ENCODE measurements around the gene PGAP3. TPM values are rescaled to one million over a fixed set of nuclear protein-coding genes. Genes with fewer than 3 reads are reported as not detected.

Gene PGAP3
- total RNA-seq (10 to 100 TPM; 26.3 to 39.9 (median 35.1) TPM), polyA plus RNA-seq (10 to 100 TPM; 13.3 to 20.7 TPM), total RNA-seq (31.5 reads per million, percentile 61 among the genes with 10 or more reads in this experiment)

GRCh38 chr17:39687546-39688474, at the start of gene PGAP3:
Gene PGAP3, minus strand, starts transcription at chr17:39688057. Its CDS starts 43 bp downstream, at chr17:39688014.
- intact Hi-C loops (cut with micrococcal nuclease): loop anchor here (1.0 to 5.0 kb wide), 8 partner anchors 9 to 294 kb away; partner anchors contain the start of genes MIEN1 (in 2 of the 2), STARD3 (in 2 of the 2), CDK12 (in 1 of the 2) and PSMD3 (in 1 of the 2)
- H3K4me3 Mint-ChIP-seq: peak within 1 kb of the TSS; percentile 87 to 99 (median 98)

GRCh38 chr17:39737206-39737759, 49.4 kb upstream of the PGAP3 start:
- peaks cover 6 to 30% (median 13%) of the 10 kb centered on the region in 5 donors for H3K27me3 Mint-ChIP-seq
- H3K36me3 Mint-ChIP-seq: peaks cover 0 to 4% (median 0%) of the 10 kb centered on the region in 5 donors
- Histone ChIP-seq H3K9me3 (ENCODE audit: control insufficient read depth in 2 of 3, low read length in 3 of 3) (no peaks in the 10 kb centered on the region), H3K27ac (ENCODE audit: low read depth, low read length) (no peak overlapping the region), H3K4me1 (ENCODE audit: control insufficient read depth in 2 of 2, insufficient read depth in 2 of 2, low read length in 2 of 2) (peaks cover 0 to 12% of the 10 kb centered on the region in 2 donors), H3K27me3 (ENCODE audit: control insufficient read depth in 2 of 2, insufficient read depth in 2 of 2, low read length in 2 of 2) (no peaks in the 10 kb centered on the region), H3K4me3 (ENCODE audit: low read length) (no peak overlapping the region), H3K36me3 (ENCODE audit: control insufficient read depth in 2 of 3, insufficient read depth in 3 of 3, low read length in 3 of 3) (no peaks in the 10 kb centered on the region)
- no peak overlapping the region for H3K27ac Mint-ChIP-seq
- DNase-seq (no peak), ATAC-seq (no peak)
- H3K9me3 Mint-ChIP-seq: peaks cover 0 to 4% (median 0%) of the 10 kb centered on the region in 11 donors
- intact Hi-C loops (cut with micrococcal nuclease): loop anchor here in 1 of 2 donors (5.0 to 10.0 kb wide), 2 partner anchors 190 to 332 kb away; partner anchors contain the start of gene FBXL20
- H3K4me1 Mint-ChIP-seq: peaks cover 6 to 31% (median 15%) of the 10 kb centered on the region in 7 donors
- ChIA-PET POLR2A (no interaction called here), CTCF (no interaction called here)
- peak overlapping the region in 6 of 10 donors; percentile 41 to 89 (median 56) for H3K4me3 Mint-ChIP-seq

More at GRCh38 chr17:39687546-39688474, at the start of gene PGAP3:
- ATAC-seq: peak; percentile 95
- H3K4me3 ChIP-seq (ENCODE audit: low read length): peak within 1 kb of the TSS; percentile 93
- H3K27me3 ChIP-seq (ENCODE audit: control insufficient read depth in 2 of 2, insufficient read depth in 2 of 2, low read length in 2 of 2): no peaks in the 10 kb centered on the region
- peaks cover 0 to 13% (median 0%) of the 10 kb centered on the region in 3 experiments for H3K36me3 ChIP-seq (ENCODE audit: control insufficient read depth in 2 of 3, insufficient read depth in 3 of 3, low read length in 3 of 3)
- POLR2A ChIA-PET: interaction anchor here (0.6 to 4.8 kb wide), 24 partner anchors 9 to 293 kb away, joined by 3 to 43 read pairs (median 5); partner anchors contain the start of genes ERBB2, MIEN1, PNMT and PSMD3
- Mint-ChIP-seq H3K4me1 (peaks cover 19 to 32% (median 30%) of the 10 kb centered on the region in 7 donors), H3K27me3 (no peaks in the 10 kb centered on the region), H3K36me3 (peaks cover 10 to 27% (median 17%) of the 10 kb centered on the region in 5 donors), H3K27ac (peak within 1 kb of the TSS; percentile 93 to 99 (median 98)), H3K9me3 (peaks cover 0 to 6% (median 0%) of the 10 kb centered on the region in 11 donors)
- CTCF ChIA-PET: interaction anchor here (0.5 to 2.4 kb wide), 7 partner anchors 9 to 1077 kb away, joined by 3 to 14 read pairs (median 3); no protein-coding TSS in a partner anchor
- DNase-seq: peak; percentile 71 to 86 (median 83)
- no peaks in the 10 kb centered on the region for H3K9me3 ChIP-seq (ENCODE audit: control insufficient read depth in 2 of 3, low read length in 3 of 3)
- peaks cover 8 to 18% of the 10 kb centered on the region in 2 donors for H3K4me1 ChIP-seq (ENCODE audit: control insufficient read depth in 2 of 2, insufficient read depth in 2 of 2, low read length in 2 of 2)
- H3K27ac ChIP-seq (ENCODE audit: low read depth, low read length): peak within 1 kb of the TSS; percentile 77

GRCh38 chr17:39736319-39737165, 48.7 kb upstream of the PGAP3 start:
- DNase-seq: no peak
- Mint-ChIP-seq H3K4me1 (peaks cover 6 to 31% (median 15%) of the 10 kb centered on the region in 7 donors), H3K27ac (no peak overlapping the region), H3K4me3 (no peak overlapping the region), H3K36me3 (peaks cover 0 to 4% (median 0%) of the 10 kb centered on the region in 5 donors), H3K9me3 (peaks cover 0 to 4% (median 0%) of the 10 kb centered on the region in 11 donors), H3K27me3 (peaks cover 6 to 30% (median 13%) of the 10 kb centered on the region in 5 donors)
- Histone ChIP-seq H3K4me3 (ENCODE audit: low read length) (no peak overlapping the region), H3K9me3 (ENCODE audit: control insufficient read depth in 2 of 3, low read length in 3 of 3) (no peaks in the 10 kb centered on the region), H3K27me3 (ENCODE audit: control insufficient read depth in 2 of 2, insufficient read depth in 2 of 2, low read length in 2 of 2) (no peaks in the 10 kb centered on the region), H3K4me1 (ENCODE audit: control insufficient read depth in 2 of 2, insufficient read depth in 2 of 2, low read length in 2 of 2) (peaks cover 0 to 12% of the 10 kb centered on the region in 2 donors), H3K36me3 (ENCODE audit: control insufficient read depth in 2 of 3, insufficient read depth in 3 of 3, low read length in 3 of 3) (no peaks in the 10 kb centered on the region), H3K27ac (ENCODE audit: low read depth, low read length) (no peak overlapping the region)
- CTCF ChIA-PET: interaction anchor here (1.1 kb wide), 1 partner anchor 113 kb away, joined by 3 read pairs; no protein-coding TSS in a partner anchor
- intact Hi-C loops (cut with micrococcal nuclease): loop anchor here in 1 of 2 donors (5.0 to 10.0 kb wide), 2 partner anchors 189 to 332 kb away; partner anchors contain the start of gene FBXL20
- POLR2A ChIA-PET: interaction anchor here (0.6 kb wide), 1 partner anchor 12 kb away, joined by 3 read pairs; no protein-coding TSS in a partner anchor
- no peak for ATAC-seq

GRCh38 chr17:39735882-39736281, 48.0 kb upstream of the PGAP3 start:
- intact Hi-C loops (cut with micrococcal nuclease): loop anchor here in 1 of 2 donors (5.0 to 10.0 kb wide), 2 partner anchors 189 to 331 kb away; partner anchors contain the start of gene FBXL20
- H3K27ac Mint-ChIP-seq: peak overlapping the region in 1 of 9 donors; percentile 4

GRCh38 chr17:39732586-39732985, 44.7 kb upstream of the PGAP3 start:
- H3K4me3 Mint-ChIP-seq: peak overlapping the region in 9 of 10 donors; percentile 10 to 85 (median 52)
- ChIA-PET POLR2A (interaction anchor here (0.5 to 4.2 kb wide), 3 partner anchors 15 to 132 kb away, joined by 3 to 28 read pairs (median 3); partner anchors contain the start of gene IKZF3), CTCF (interaction anchor here (1.1 to 1.2 kb wide), 2 partner anchors 47 to 111 kb away, joined by 3 to 4 read pairs; no protein-coding TSS in a partner anchor)
- Histone ChIP-seq H3K9me3 (ENCODE audit: control insufficient read depth in 2 of 3, low read length in 3 of 3) (no peaks in the 10 kb centered on the region), H3K4me1 (ENCODE audit: control insufficient read depth in 2 of 2, insufficient read depth in 2 of 2, low read length in 2 of 2) (peaks cover 10 to 11% of the 10 kb centered on the region in 2 donors), H3K4me3 (ENCODE audit: low read length) (no peak overlapping the region), H3K36me3 (ENCODE audit: control insufficient read depth in 2 of 3, insufficient read depth in 3 of 3, low read length in 3 of 3) (peaks cover 3 to 21% (median 5%) of the 10 kb centered on the region in 3 experiments), H3K27ac (ENCODE audit: low read depth, low read length) (no peak overlapping the region), H3K27me3 (ENCODE audit: control insufficient read depth in 2 of 2, insufficient read depth in 2 of 2, low read length in 2 of 2) (no peaks in the 10 kb centered on the region)
- DNase-seq (no peak), ATAC-seq (no peak)
- H3K36me3 Mint-ChIP-seq: peaks cover 0 to 11% (median 6%) of the 10 kb centered on the region in 5 donors
- H3K4me1 Mint-ChIP-seq: peaks cover 11 to 24% (median 15%) of the 10 kb centered on the region in 7 donors
- intact Hi-C loops (cut with micrococcal nuclease): loop anchor here (5.0 to 10.0 kb wide), 2 partner anchors 95 to 328 kb away; partner anchors contain the start of genes STARD3 (in 2 of the 2) and FBXL20 (in 1 of the 2)
- H3K9me3 Mint-ChIP-seq: peaks cover 0 to 2% (median 0%) of the 10 kb centered on the region in 11 donors
- peaks cover 0 to 21% (median 4%) of the 10 kb centered on the region in 5 donors for H3K27me3 Mint-ChIP-seq
- H3K27ac Mint-ChIP-seq: peak overlapping the region in 6 of 9 donors; percentile 18 to 76 (median 50)

More at GRCh38 chr17:39735882-39736281, 48.0 kb upstream of the PGAP3 start:
- H3K9me3 ChIP-seq (ENCODE audit: control insufficient read depth in 2 of 3, low read length in 3 of 3): no peaks in the 10 kb centered on the region
- no peak overlapping the region for H3K27ac ChIP-seq (ENCODE audit: low read depth, low read length)
- H3K36me3 Mint-ChIP-seq: peaks cover 0 to 4% (median 0%) of the 10 kb centered on the region in 5 donors
- peaks cover 6 to 29% (median 15%) of the 10 kb centered on the region in 7 donors for H3K4me1 Mint-ChIP-seq
- no peaks in the 10 kb centered on the region for H3K27me3 ChIP-seq (ENCODE audit: control insufficient read depth in 2 of 2, insufficient read depth in 2 of 2, low read length in 2 of 2)
- CTCF ChIA-PET: interaction anchor here (1.1 kb wide), 1 partner anchor 113 kb away, joined by 3 read pairs; no protein-coding TSS in a partner anchor
- no peak overlapping the region for H3K4me3 Mint-ChIP-seq
- peaks cover 6 to 30% (median 13%) of the 10 kb centered on the region in 5 donors for H3K27me3 Mint-ChIP-seq
- H3K36me3 ChIP-seq (ENCODE audit: control insufficient read depth in 2 of 3, insufficient read depth in 3 of 3, low read length in 3 of 3): no peaks in the 10 kb centered on the region
- POLR2A ChIA-PET: interaction anchor here (0.6 kb wide), 1 partner anchor 13 kb away, joined by 3 read pairs; no protein-coding TSS in a partner anchor
- DNase-seq (no peak), ATAC-seq (no peak)
- H3K9me3 Mint-ChIP-seq: peaks cover 0 to 2% (median 0%) of the 10 kb centered on the region in 11 donors
- no peak overlapping the region for H3K4me3 ChIP-seq (ENCODE audit: low read length)
- peaks cover 0 to 12% of the 10 kb centered on the region in 2 donors for H3K4me1 ChIP-seq (ENCODE audit: control insufficient read depth in 2 of 2, insufficient read depth in 2 of 2, low read length in 2 of 2)
